Trophoblast cell (in vitro differentiated cells and primary cell): ENCODE results near the gene DPCD.

Source experiments
- DNase-seq, 2 donors: peaks; one replicate each; pipeline ENCODE4 v3.0.0-alpha.2; 2016
- H2AFZ ChIP-seq: 2 replicates; pipeline ENCODE4 v1.6.1; 2013; ENCODE audit warnings: low read length, moderate library complexity, mild to moderate bottlenecking; ENCODE audit not compliant: insufficient read depth, poor library complexity
- H2AK5ac ChIP-seq: 2 replicates; pipeline ENCODE4 v1.6.1; 2013; ENCODE audit warnings: mild to moderate bottlenecking, low read length
- H2BK120ac ChIP-seq: 2 replicates; pipeline ENCODE4 v1.6.1; 2013; ENCODE audit warnings: low read length, mild to moderate bottlenecking, moderate library complexity; ENCODE audit not compliant: insufficient read depth, poor library complexity
- H2BK12ac ChIP-seq: 2 replicates; pipeline ENCODE4 v1.6.1; 2013; ENCODE audit warnings: mild to moderate bottlenecking, low read length, moderate library complexity
- H2BK5ac ChIP-seq: 2 replicates; pipeline ENCODE4 v1.6.1; 2013; ENCODE audit warnings: low read length, low read depth, moderate library complexity, mild to moderate bottlenecking; ENCODE audit not compliant: poor library complexity
- H3K14ac ChIP-seq: 2 replicates; pipeline ENCODE4 v1.6.1; 2013; ENCODE audit warnings: mild to moderate bottlenecking, low read length
- H3K18ac ChIP-seq: 2 replicates; pipeline ENCODE4 v1.6.1; 2013; ENCODE audit warnings: mild to moderate bottlenecking, low read length
- H3K23ac ChIP-seq: 2 replicates; pipeline ENCODE4 v1.6.1; 2013; ENCODE audit warnings: low read length
- H3K27ac ChIP-seq: 2 replicates; pipeline ENCODE4 v1.5.1; 2013; ENCODE audit warnings: low read depth, mild to moderate bottlenecking, inconsistent platforms, low read length, moderate library complexity
- H3K27me3 ChIP-seq: 2 replicates; pipeline ENCODE4 v1.6.1; 2013; ENCODE audit warnings: inconsistent platforms, mild to moderate bottlenecking, low read length, moderate library complexity; ENCODE audit not compliant: insufficient read depth
- H3K36me3 ChIP-seq, 2 experiments: 1 replicate in 1 of 2; 2 replicates in 1 of 2; pipeline ENCODE4 v1.6.1; 2013; ENCODE audit warnings: low read length in 2 of 2, mild to moderate bottlenecking in 2 of 2, moderate library complexity in 1 of 2; ENCODE audit not compliant: insufficient read depth in 2 of 2, control insufficient read depth in 1 of 2
- H3K4ac ChIP-seq: 2 replicates; pipeline ENCODE4 v1.6.1; 2013; ENCODE audit warnings: low read depth, mild to moderate bottlenecking, low read length, moderate library complexity
- H3K4me1 ChIP-seq, 2 experiments: 1 replicate in 1 of 2; 2 replicates in 1 of 2; pipeline ENCODE4 v1.6.1; 2013; ENCODE audit warnings: low read length in 2 of 2, mild to moderate bottlenecking in 2 of 2, moderate library complexity in 1 of 2; ENCODE audit not compliant: insufficient read depth in 2 of 2, control insufficient read depth in 1 of 2
- H3K4me2 ChIP-seq: 2 replicates; pipeline ENCODE4 v1.6.1; 2013; ENCODE audit warnings: inconsistent platforms, mild to moderate bottlenecking, low read length, moderate library complexity
- H3K4me3 ChIP-seq: 2 replicates; pipeline ENCODE4 v1.5.1; 2013; ENCODE audit warnings: mild to moderate bottlenecking, low read depth, low read length, inconsistent platforms
- H3K79me1 ChIP-seq: one replicate; pipeline ENCODE4 v1.6.1; 2013; ENCODE audit warnings: low read length
- H3K79me2 ChIP-seq: 2 replicates; pipeline ENCODE4 v1.6.1; 2013; ENCODE audit warnings: low read length, mild to moderate bottlenecking; ENCODE audit not compliant: control insufficient read depth, insufficient read depth, poor library complexity
- H3K9ac ChIP-seq: 2 replicates; pipeline ENCODE4 v1.6.1; 2013; ENCODE audit warnings: mild to moderate bottlenecking, low read length
- H3K9me3 ChIP-seq: 2 replicates; pipeline ENCODE4 v1.6.1; 2013; ENCODE audit warnings: low read depth, mild to moderate bottlenecking, control low read depth, inconsistent platforms, low read length; ENCODE audit not compliant: insufficient read depth
- H4K12ac ChIP-seq: 2 replicates; pipeline ENCODE4 v1.6.1; 2013; ENCODE audit warnings: low read depth, mild to moderate bottlenecking, low read length, moderate library complexity
- H4K8ac ChIP-seq: 2 replicates; pipeline ENCODE4 v1.6.1; 2013; ENCODE audit warnings: low read depth, mild to moderate bottlenecking, low read length, moderate library complexity
- H4K91ac ChIP-seq: one replicate; pipeline ENCODE4 v1.6.1; 2013; ENCODE audit warnings: low read depth, mild to moderate bottlenecking, low read length, moderate library complexity
- WGBS: extraction: QIAGEN DNeasy Blood & Tissue Kit; methylation state at CpG from one replicate; pipeline ENCODE4 v1.1.7; 2013; ENCODE audit warnings: missing lambda C conversion rate; ENCODE audit not compliant: insufficient read length, insufficient coverage; ENCODE audit errors: extremely low coverage; 5-methylcytosine and 5-hydroxymethylcytosine counted together

Gene DPCD

DNA sequence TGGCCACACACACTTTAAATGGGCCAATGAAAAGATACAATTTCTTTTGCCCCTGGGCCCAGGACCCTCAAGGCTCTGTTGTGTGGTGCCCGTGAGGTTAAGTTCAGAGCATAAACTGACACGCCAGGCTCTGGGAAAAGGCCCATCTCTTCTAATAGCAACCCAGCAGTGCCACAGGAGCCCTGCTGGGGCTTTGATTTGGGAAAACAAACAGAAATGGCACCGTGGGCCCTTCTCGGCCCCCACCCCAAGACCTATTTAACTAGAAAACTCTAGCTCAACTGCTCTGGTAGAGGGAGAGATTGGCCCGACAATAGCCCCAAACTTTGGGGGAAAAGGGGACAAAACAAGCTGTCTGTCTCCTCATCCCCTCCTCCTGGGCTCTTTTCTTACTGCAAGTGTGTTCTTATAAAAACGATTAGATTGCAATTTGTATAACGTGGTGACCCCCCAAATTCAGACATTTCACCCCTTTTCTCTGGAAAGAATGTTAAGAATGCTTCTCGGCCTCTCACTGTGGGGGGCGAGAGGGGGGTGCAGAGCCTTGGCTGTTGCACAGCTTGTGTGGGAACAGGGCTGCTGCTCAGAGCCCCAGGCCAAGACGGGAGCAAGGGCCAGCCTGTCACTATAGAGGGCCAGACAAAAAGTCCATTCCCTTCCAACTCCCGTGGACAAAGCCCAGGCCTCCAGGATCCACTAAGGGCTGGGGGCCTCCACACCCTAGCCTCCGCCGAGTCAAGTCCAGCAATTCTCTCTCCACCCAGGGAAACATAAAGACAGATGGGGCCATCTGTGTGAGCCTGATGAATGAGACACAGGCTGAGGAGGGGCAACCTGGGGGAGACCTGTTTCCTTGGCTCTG is 26.8 kb downstream of the DPCD start:
- Histone ChIP-seq H3K36me3 (peaks cover 16 to 31% of the 10 kb centered on the region in 2 experiments), H3K27me3 (no peaks in the 10 kb centered on the region), H2BK5ac (no peak overlapping the region), H4K8ac (no peak overlapping the region), H3K4ac (no peak overlapping the region), H4K91ac (no peak overlapping the region), H3K14ac (no peak overlapping the region), H3K27ac (no peak overlapping the region), H2AFZ (no peak overlapping the region), H3K9ac (no peak overlapping the region), H3K4me1 (peaks cover 0 to 2% of the 10 kb centered on the region in 2 experiments), H3K4me2 (no peak overlapping the region), H2AK5ac (no peak overlapping the region), H2BK12ac (no peak overlapping the region), H3K9me3 (peaks cover 3% of the 10 kb centered on the region), H3K79me2 (no peaks in the 10 kb centered on the region), H3K18ac (no peak overlapping the region), H4K12ac (no peak overlapping the region), H3K4me3 (no peak overlapping the region), H2BK120ac (no peak overlapping the region), H3K79me1 (no peaks in the 10 kb centered on the region), H3K23ac (no peak overlapping the region)
- no CpG with 5 or more reads among the region's 13 CpGs for WGBS
- no peak for DNase-seq

DNA sequence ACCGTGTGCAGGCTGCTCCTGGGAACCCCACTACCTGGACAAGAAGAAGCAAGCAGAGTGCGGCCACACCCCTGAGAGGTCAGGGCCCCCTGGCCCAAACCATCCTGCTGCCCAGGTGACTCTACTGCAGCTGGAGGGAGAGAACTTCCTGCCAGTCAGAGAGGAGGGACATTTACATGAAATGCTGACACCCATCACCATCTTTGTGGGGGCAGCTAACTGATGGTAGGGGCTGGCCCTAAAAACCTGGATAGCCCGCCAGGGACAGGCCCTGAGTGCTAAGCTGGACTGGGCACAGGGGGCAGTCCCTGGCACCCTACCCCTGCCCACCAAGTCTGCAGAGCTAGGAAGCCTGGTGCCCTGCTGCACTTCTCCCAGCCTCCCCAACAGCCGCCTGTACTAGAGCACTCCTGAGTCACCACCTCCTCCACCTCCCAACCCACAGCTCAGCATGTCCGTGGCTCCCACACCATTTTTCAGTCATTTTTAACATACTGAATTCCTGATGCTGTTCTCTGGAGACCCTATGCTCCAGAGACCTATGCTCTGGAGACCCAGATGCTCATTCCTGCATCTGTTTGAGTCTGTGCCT is 27.5 kb downstream of the DPCD start:
- Histone ChIP-seq H4K12ac (no peak overlapping the region), H3K79me2 (no peaks in the 10 kb centered on the region), H2BK12ac (no peak overlapping the region), H3K27ac (no peak overlapping the region), H3K36me3 (peaks cover 16 to 26% of the 10 kb centered on the region in 2 experiments), H3K4me3 (no peak overlapping the region), H2BK5ac (no peak overlapping the region), H3K4ac (no peak overlapping the region), H3K23ac (no peak overlapping the region), H4K8ac (no peak overlapping the region), H3K27me3 (no peaks in the 10 kb centered on the region), H3K9me3 (peaks cover 3% of the 10 kb centered on the region), H2BK120ac (no peak overlapping the region), H3K4me2 (no peak overlapping the region), H3K4me1 (peaks cover 0 to 2% of the 10 kb centered on the region in 2 experiments), H2AK5ac (no peak overlapping the region), H3K79me1 (no peaks in the 10 kb centered on the region), H3K18ac (no peak overlapping the region), H4K91ac (no peak overlapping the region), H3K9ac (no peak overlapping the region), H3K14ac (no peak overlapping the region), H2AFZ (no peak overlapping the region)
- WGBS = no CpG with 5 or more reads among the region's 5 CpGs
- DNase-seq = no peak

DNA sequence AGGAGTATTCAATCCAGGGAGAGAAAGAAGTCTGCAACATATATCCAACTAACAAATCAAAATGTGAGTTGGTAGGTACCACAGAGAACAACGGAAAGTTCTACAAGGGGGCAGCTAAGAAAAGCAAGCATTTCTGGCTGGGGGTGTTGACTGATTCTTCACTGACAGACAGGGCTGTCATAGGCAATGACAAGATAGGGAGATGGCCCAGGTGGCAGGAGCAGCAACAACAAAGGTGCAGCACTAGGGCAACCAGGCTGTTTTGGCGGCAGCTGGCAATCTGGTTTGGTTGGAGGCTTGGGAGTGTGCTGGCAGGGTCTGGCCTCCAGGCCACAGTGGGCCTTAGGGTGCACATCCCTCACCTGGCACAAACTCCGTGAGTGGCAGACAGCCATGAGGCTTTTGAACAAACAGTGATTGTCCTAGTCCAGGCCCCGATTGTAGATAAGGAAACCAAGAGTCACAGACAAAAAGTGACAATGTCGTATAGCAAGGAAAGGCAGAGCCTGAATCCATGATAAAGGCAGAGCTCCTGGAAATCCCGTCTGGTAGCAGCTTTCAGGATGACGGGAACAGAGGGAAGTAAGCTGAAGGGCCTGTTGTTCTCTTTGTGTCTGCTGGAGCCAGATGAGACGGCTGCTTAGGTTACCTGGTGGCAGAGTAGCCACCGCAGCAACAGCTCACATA is 28.4 kb downstream of the DPCD start:
- Histone ChIP-seq H3K36me3 (peaks cover 7 to 20% of the 10 kb centered on the region in 2 experiments), H2BK120ac (no peak overlapping the region), H3K79me2 (no peaks in the 10 kb centered on the region), H3K79me1 (no peaks in the 10 kb centered on the region), H3K9ac (no peak overlapping the region), H3K18ac (no peak overlapping the region), H3K23ac (no peak overlapping the region), H3K4ac (no peak overlapping the region), H3K27ac (no peak overlapping the region), H4K91ac (no peak overlapping the region), H3K4me3 (no peak overlapping the region), H3K9me3 (peaks cover 3% of the 10 kb centered on the region), H2AFZ (no peak overlapping the region), H3K27me3 (no peaks in the 10 kb centered on the region), H4K12ac (no peak overlapping the region), H3K4me1 (peaks cover 0 to 2% of the 10 kb centered on the region in 2 experiments), H4K8ac (no peak overlapping the region), H3K4me2 (no peak overlapping the region), H2BK12ac (no peak overlapping the region), H2AK5ac (no peak overlapping the region), H3K14ac (no peak overlapping the region), H2BK5ac (no peak overlapping the region)
- no CpG with 5 or more reads among the region's 9 CpGs for WGBS
- DNase-seq = no peak

GRCh38 chr10:101617102-101617823 is 29.1 kb downstream of the DPCD start:
- Histone ChIP-seq H4K91ac (no peak overlapping the region), H3K4ac (no peak overlapping the region), H2AK5ac (no peak overlapping the region), H4K12ac (no peak overlapping the region), H2BK120ac (no peak overlapping the region), H3K27me3 (no peaks in the 10 kb centered on the region), H3K14ac (no peak overlapping the region), H3K4me2 (no peak overlapping the region), H3K27ac (no peak overlapping the region), H3K79me1 (no peaks in the 10 kb centered on the region), H3K9me3 (peaks cover 3% of the 10 kb centered on the region), H3K4me1 (peaks cover 0 to 2% of the 10 kb centered on the region in 2 experiments), H4K8ac (no peak overlapping the region), H3K18ac (no peak overlapping the region), H3K36me3 (peaks cover 4 to 15% of the 10 kb centered on the region in 2 experiments), H3K4me3 (no peak overlapping the region), H2BK12ac (no peak overlapping the region), H2BK5ac (no peak overlapping the region), H2AFZ (no peak overlapping the region), H3K23ac (no peak overlapping the region), H3K79me2 (no peaks in the 10 kb centered on the region), H3K9ac (no peak overlapping the region)
- DNase-seq = no peak
- WGBS = no CpG with 5 or more reads among the region's 8 CpGs
